Left cardiac atrium (tissue), 4 donors: ENCODE results near the gene TOP2B. TPM values are rescaled to one million over a fixed set of nuclear protein-coding genes. Genes with fewer than 3 reads are reported as not detected.

Experiments used
- ATAC-seq, 2 donors: fragments of 200-7000 bp; cut with Tn5 transposase; one replicate each; pipeline ENCODE4 v1.9.1; 2020; ENCODE audit warnings: mild to moderate bottlenecking in 2 of 2, moderate library complexity in 2 of 2
- DNase-seq: peaks from one replicate; pipeline ENCODE4 v3.0.0-alpha.2; 2020
- intact Hi-C, 2 donors: fragments of 100-400 bp; cut with DNase I; formaldehyde crosslinking; loops; one replicate each; pipeline versions ENCODE4 v1.14.1 to v1.15.1; 2022 to 2023
- total RNA-seq, 2 donors: library from RNA; stranded (reverse); fragmentation: NEBNext Ultra II Directional; extraction: Animal tissue kit (Norgen Biotek cat#: 25700); gene quantifications; one replicate each; pipeline ENCODE4 v1.2.1, GENCODE V29; 2021
- donor health status: DM: no; HTN: yes; CAD: no.
- donor health status: DM: no; HTN: yes; CAD: no; lungs with severe emphysema.
- donor health status: DM: yes; HTN: yes; CAD: no.
- donor health status: Dilated cardiomyopathy.

TOP2B gene
- total RNA-seq, 2 donors from 2014 or later: 79.1 to 101 TPM

- intact Hi-C loops: no loop called here
- DNase-seq (no peak), ATAC-seq (peak; percentile 39 to 57)
These were observed 91.1 kb downstream of the TOP2B start for GRCh38 chr3:25573386-25574171.

- peak; percentile 7 to 32 for ATAC-seq
- intact Hi-C loops: no loop called here
These were observed 91.8 kb downstream of the TOP2B start for GRCh38 chr3:25572919-25573385.

DNA sequence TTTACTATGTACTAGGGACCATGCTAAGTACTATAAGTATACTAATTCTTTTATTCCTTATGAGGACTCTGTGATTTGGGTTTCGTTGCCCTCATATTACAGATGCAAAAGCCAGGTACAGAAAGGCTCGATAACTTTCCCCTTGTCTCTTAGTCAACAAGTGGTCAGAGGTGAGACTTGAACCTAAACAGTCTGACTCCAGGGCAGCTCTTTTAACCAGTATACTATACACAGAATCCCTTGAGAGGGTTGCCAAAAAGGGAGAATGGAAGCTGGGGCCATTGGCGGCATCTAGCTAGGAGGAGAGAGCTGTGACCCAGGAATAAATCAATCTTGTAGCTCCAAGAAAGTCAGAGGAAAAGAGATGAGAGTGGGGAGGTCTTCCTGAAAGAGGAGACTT is 92.4 kb downstream of the TOP2B start:
- no peak for ATAC-seq
- intact Hi-C loops: no loop called here
- no peak for DNase-seq

More at GRCh38 chr3:25572919-25573385, 91.8 kb downstream of the TOP2B start:
- no peak for DNase-seq

DNA sequence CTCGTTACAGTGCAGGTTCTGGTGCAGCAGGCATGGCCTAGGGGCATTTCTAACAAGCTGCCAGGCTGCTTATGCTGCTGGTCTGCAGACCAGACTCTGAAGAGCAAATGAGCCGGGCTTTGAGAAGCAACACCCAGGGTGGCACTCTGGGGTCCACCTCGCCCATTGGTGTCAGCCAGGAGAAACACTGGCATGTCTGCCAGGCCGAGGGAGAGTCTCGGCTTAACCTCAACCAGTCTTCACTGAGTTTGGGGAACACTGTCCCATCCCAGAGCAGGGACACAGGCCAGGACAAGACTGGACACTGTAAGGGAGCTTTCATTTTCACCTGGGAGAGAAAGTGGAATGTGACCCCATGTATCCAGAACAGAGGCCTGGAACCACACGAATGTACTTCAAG is 93.4 kb downstream of the TOP2B start:
- ATAC-seq: no peak
- intact Hi-C loops: no loop called here

DNA sequence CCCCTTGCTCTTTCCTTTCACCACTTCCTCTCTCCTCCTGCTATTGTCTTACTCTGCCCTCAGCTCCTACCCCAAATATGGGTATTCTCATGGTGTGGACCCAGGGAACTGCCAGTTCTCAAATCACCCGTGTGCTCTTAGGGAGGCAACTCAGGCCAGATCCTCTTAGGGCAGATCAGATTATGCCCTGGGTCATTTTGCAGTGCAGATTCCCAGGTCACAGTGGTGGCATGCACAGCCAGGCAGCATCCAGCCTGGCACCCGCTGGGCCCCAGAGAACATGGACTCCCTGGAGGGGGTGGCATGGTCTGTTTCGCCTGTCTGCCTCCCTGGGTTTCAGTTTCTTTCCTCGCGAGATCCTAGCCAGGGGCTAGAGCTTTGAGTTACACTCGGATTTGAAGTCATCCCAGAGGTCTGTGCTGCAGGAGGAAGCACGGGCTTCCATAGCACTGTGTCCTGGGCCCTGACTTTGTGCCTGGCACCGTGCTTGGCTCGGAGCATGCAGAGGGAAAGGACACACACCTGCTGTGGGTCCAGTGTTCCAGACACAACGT is 96.1 kb downstream of the TOP2B start:
- ATAC-seq (peak; percentile 39 to 53), DNase-seq (no peak)
- intact Hi-C loops: no loop called here

More for the DNA sequence above, 93.4 kb downstream of the TOP2B start:
- DNase-seq: no peak

DNA sequence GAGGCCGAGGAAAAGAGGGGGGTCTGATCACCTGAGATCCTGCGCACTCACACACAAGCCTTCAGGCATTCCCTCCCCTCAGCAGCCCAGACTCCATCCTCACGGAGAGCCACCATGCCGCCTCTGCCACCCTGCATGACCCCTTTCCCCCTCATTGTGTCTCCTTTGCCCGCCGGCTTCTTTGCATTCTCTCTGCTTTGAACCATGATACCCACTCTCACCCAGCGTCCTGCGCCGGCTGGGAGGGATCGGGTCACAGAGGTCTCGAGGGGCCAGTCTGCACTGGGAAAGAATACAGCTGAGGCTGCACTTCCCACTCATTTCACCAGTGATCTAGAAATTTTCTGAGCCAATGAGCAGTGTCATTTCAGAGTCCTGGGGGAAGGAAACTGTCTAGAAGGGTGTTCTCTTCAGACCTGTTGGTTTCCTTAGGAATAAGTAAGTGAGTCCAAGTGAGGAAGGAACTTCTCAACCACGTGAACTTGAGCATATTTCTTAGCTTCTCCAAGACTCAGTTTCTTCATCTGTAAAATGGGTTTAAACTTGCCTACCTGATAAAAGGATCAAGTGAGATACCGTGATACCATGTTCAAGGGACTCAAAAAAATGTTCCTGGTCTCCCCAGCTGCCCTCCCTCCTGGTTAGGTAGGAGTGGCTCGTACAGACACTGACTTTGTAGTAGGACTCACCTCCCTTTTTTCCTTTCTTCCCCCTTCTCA is 96.7 kb downstream of the TOP2B start:
- intact Hi-C loops: no loop called here
- DNase-seq (no peak), ATAC-seq (no peak)

DNA sequence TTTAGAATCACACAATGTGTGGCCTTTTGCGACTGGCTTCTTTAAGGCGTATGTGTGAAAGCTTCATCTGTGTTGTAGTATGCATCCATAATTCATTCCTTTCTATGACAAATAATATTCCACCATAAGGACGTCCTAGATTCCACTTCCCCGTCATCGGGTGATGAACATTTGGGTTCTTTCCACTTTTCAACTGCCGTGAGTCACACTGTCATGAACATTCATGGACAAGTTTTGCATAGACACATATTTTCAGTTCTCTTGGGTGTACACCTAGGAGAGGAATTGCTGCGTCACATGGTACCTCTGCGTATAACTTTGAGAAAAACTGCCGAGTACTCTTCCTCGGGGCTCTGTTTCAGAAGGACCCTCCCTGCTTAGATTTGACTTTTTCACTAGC is 97.3 kb downstream of the TOP2B start:
- DNase-seq: no peak
- intact Hi-C loops: no loop called here

GRCh38 chr3:25566358-25566920 is 98.3 kb downstream of the TOP2B start:
- ATAC-seq: no peak
- intact Hi-C loops: no loop called here
- DNase-seq: no peak

More for the DNA sequence above, 97.3 kb downstream of the TOP2B start:
- no peak for ATAC-seq

DNA sequence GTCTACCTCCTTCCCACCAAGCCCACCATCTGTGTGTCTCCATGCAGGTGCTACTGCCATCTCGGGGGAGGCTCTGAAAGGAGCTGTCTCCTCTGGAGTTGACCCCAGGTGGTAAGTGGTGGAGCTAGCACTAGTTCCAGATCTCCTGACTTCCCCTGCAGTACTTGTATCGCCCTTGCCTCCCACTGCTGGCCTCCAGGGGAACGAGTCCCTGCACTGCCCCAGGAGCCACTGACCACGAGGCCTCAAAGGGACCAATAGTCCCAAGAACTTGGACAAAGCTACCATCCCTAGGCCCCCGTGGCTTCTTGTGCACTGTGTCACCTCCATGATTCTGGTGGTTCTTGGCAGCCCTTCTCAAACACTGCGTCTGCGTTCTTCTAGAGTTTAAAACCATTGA is 98.9 kb downstream of the TOP2B start:
- intact Hi-C loops: no loop called here
- ATAC-seq (no peak), DNase-seq (no peak)

DNA sequence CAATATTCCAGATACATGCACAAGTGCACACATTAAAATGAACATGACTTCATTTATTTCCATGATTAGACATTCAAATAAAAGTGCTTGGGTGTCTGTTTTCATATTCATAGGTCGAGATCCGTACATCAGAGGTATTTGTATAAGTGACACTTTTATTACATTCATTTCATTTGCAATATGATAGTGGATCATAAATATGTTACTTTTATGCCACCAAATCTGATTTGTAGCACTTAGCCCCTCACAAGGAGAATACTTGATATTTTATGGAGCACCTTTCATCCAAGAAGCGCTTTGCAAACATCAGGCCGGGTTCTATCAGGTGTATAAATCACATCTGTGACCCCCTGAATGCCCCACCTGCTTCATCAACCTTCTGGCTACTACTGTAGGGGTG is 100.6 kb downstream of the TOP2B start:
- intact Hi-C loops: no loop called here
- ATAC-seq (no peak), DNase-seq (no peak)

DNA sequence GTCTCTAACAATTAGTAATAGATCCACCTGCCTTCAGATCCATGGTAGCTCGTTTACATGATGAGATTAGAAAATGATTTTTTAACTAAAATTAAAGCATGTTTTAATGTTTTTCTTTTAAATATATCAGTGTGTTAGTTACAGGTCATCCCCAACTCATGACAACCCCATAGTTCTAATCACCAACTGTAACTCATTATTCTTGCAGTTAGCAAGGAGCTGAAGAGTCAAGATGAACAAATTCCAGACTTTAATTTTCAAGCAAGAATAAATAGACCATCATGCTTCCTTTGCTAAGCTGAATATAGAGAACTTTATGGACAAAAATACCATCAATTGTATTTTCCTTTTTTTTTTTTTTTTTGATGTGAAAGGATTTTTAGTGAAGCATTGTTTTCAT is 101.1 kb downstream of the TOP2B start:
- ATAC-seq (no peak), DNase-seq (no peak)
- intact Hi-C loops: no loop called here

DNA sequence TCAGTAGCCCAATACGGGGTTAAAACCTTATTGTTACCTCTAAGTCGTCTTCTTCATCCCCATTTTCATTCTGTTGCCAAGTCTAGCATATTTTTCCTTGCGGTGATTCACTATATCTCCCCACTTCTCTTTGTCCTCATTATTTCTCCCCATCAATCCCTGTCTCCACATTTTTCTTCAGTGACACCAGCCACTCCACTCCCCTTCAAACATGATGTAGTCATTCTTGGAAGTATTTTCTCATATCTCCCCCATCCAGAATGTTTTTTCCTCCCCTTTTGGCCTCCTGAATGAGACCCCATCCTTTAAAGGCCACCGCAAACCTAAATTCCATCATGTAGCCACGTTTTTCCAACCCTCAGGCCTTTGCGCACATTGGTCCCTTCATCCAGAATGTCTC is 105.9 kb downstream of the TOP2B start:
- intact Hi-C loops: no loop called here
- ATAC-seq (no peak), DNase-seq (no peak)

- DNase-seq: no peak
- intact Hi-C loops: no loop called here
- peak; percentile 48 to 70 for ATAC-seq
These were observed 106.6 kb downstream of the TOP2B start for GRCh38 chr3:25558121-25558520.

DNA sequence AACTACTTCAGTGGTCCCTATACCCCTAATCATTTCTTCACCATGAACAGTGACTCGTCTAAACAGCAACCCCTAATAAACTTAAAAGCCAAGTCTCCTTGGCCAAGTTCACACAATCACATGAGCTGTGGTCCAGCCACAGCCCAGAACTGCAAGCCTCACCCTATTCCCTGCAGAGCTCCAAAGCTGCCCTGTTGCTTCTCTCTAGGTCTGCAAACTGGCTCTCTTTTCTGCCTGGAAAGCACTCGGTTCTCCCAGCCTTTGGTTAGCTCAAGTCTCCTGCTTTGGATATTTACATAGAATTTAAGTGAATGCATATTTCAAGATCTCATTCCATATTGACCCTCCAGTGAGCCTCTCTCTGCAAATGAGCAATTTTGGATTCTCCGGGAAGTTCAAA is 107.0 kb downstream of the TOP2B start:
- DNase-seq (no peak), ATAC-seq (peak; percentile 46 to 48)
- intact Hi-C loops: no loop called here

- DNase-seq: no peak
- intact Hi-C loops: no loop called here
- ATAC-seq: no peak
These were observed 108.3 kb downstream of the TOP2B start for GRCh38 chr3:25556447-25556846.

GRCh38 chr3:25555695-25556437 is 108.8 kb downstream of the TOP2B start:
- intact Hi-C loops: no loop called here
- ATAC-seq: peak; percentile 14 to 23

DNA sequence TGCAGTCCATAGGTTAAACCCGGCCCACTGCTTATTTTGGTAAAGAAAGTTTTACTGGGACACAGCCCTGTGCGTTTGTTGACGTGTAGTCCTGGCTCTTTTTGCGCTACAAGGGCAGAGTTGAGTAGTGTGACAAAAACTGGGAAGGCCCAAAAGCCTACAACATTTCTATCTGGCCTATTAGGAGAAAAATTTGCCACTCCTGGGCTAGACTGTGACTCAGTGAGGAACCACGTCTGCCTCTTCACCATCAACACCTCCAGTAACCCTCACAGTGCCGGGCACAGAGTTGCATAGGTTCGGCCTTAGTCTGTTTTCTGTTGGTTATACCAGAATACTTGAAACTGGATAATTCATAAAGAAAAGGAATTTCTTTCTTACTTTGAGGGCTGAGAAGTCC is 110.3 kb downstream of the TOP2B start:
- intact Hi-C loops: no loop called here
- DNase-seq (no peak), ATAC-seq (peak in 1 of 2 donors; percentile 43)

More at GRCh38 chr3:25555695-25556437, 108.8 kb downstream of the TOP2B start:
- DNase-seq: no peak

DNA sequence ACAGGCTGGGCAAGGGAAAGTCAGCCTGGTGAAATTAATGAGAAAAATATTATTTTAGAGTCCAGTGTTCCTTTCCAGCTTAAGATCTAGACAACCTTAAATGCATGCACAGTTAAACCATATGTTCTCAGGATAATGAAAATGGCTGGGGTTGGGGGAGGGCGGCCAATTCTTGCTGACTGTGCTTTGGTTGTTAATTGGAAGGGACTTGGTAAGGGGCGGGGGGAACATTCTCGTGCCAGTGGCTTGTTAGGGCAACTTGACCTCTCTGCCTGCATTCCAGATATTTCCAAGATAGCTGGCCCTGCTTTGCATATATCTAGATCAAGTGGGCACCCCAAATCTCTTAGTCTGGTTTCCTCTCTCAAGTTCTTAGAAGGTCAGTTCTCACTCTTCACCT is 112.5 kb downstream of the TOP2B start:
- DNase-seq (no peak), ATAC-seq (no peak)
- intact Hi-C loops: no loop called here

DNA sequence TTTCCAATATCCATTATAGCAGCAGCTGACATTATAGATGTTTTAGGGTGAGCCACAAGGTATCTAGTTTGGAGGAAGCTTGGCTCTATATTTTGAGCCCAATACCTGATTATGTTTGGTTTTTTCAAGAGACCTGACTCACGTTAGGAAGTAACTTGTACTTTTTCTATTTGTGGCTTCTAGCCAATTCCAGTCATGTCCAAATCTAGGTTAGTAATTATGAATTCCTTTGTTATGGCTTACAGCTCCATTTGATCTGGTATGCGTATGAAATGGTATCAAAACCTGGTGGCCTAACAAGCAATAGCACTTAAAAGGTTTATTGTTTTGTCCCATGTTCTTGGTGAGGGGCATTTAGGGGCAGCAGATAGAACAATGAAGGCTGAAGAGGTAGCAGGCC is 115.9 kb downstream of the TOP2B start:
- DNase-seq (no peak), ATAC-seq (no peak)
- intact Hi-C loops: no loop called here
